Measurements from ENCODE around the gene EPS8L2. TPM values are rescaled to one million over a fixed set of nuclear protein-coding genes. Genes with fewer than 3 reads are reported as not detected.

Gene EPS8L2
- total RNA-seq, 1 donor from 2014 or later, result 76.7 TPM

DNA sequence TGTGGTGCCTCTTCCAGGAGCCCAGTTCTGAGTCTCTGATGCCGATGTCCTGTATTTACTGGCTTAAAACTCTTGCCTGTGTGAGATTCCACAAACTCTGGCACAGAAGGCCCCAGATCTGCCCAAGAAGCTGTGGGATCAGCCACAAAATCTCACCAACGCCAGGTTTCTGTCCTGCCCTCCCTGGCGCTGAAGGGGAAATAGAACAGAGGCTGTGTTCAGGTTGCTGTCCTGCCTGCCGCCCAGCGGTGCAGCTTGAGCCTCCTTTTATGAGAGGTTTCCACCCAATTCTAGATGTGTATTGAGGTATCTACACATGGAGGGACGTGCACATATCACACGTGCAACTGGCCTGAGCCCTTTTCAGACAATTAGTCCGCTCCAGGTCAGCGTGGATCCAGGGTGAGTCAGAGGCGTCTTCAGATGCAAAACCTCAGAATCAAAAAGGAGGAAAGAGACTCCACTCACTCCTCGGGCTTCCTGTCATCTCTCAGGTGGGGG, 8.2 kb upstream of the EPS8L2 start:
- peak overlapping the region; percentile 100 for H3K27ac ChIP-seq
- intact Hi-C loops (cut with DNase I), result no loop called here
- H3K4me3 ChIP-seq, result peak overlapping the region in 1 of 2 donors; percentile 97
- H3K4me1 ChIP-seq, result peaks cover 14 to 45% of the 10 kb centered on the region in 2 donors
- TF ChIP-seq, protein P1, sequence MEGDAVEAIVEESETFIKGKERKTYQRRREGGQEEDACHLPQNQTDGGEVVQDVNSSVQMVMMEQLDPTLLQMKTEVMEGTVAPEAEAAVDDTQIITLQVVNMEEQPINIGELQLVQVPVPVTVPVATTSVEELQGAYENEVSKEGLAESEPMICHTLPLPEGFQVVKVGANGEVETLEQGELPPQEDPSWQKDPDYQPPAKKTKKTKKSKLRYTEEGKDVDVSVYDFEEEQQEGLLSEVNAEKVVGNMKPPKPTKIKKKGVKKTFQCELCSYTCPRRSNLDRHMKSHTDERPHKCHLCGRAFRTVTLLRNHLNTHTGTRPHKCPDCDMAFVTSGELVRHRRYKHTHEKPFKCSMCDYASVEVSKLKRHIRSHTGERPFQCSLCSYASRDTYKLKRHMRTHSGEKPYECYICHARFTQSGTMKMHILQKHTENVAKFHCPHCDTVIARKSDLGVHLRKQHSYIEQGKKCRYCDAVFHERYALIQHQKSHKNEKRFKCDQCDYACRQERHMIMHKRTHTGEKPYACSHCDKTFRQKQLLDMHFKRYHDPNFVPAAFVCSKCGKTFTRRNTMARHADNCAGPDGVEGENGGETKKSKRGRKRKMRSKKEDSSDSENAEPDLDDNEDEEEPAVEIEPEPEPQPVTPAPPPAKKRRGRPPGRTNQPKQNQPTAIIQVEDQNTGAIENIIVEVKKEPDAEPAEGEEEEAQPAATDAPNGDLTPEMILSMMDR (IDR thresholded peaks at IDR 0.05), result no peak
- no peaks in the 10 kb centered on the region for H3K27me3 ChIP-seq
- no peaks in the 10 kb centered on the region for H3K9me3 ChIP-seq
- DNase-seq (ENCODE audit: low spot score in 2 of 2), result no peak
- H3K36me3 ChIP-seq, result peaks cover 9 to 10% of the 10 kb centered on the region in 2 donors

DNA sequence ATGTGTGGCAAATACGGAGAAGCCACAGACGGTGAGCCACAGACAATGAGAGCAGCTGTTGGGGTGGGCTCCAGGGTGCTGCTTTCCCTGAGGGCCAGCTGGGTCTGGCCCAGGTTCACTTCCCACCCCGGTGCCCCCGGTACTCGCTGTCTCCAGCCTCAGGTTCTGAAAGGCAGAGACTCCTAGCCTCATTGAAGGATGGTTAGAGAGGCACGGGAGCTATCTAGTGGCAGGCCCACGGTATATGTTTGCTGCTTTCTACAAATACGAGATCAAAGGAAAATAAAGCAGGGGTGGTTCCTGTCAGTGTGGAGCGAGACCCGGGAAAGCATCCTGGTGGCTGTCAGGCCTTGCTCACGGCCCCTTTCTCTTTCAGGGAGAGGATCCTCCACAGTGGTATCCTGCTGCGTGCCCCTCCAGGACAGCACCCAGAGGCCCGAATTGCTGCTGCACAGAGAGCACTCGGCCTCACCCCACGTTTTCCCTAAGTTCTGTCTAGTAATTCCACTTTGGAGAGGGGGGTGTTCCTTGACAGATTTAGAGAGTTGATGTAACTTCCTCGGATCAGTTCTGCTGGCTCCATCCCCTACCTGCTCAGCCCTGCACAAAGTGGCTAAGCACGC, 7.4 kb upstream of the EPS8L2 start:
- Histone ChIP-seq H3K9me3 (no peaks in the 10 kb centered on the region), H3K27me3 (no peaks in the 10 kb centered on the region), H3K27ac (peak overlapping the region; percentile 100), H3K4me1 (peaks cover 11 to 48% of the 10 kb centered on the region in 2 donors), H3K4me3 (no peak overlapping the region), H3K36me3 (peaks cover 9 to 10% of the 10 kb centered on the region in 2 donors)
- DNase-seq (ENCODE audit: low spot score in 2 of 2), result no peak
- TF ChIP-seq, protein P1 (IDR thresholded peaks at IDR 0.05), result no peak
- intact Hi-C loops (cut with DNase I), result no loop called here

DNA sequence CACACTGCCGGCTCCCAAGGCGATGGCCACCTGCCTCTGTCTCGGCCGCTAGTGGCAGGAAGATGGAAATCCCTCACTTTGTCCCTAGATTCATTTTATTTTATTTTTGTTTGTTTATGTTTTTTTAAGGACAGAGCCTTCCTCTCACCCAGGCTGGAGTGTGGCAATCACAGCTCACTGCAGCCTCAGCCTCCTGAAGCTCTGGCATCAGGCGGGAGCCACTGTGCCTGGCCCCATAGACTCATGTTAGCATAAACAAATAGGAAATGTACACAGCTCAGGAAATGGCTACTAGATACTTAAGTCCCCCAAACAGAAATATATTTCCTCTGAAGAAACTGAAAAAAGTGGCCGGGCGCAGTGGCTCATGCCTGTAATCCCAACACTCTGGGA, 6.9 kb upstream of the EPS8L2 start:
- Histone ChIP-seq H3K27me3 (no peaks in the 10 kb centered on the region), H3K9me3 (no peaks in the 10 kb centered on the region), H3K4me3 (no peak overlapping the region), H3K27ac (peak overlapping the region; percentile 12 to 100), H3K36me3 (peaks cover 9 to 10% of the 10 kb centered on the region in 2 donors), H3K4me1 (peaks cover 8 to 43% of the 10 kb centered on the region in 2 donors)
- no peak for DNase-seq (ENCODE audit: low spot score in 2 of 2)
- intact Hi-C loops (cut with DNase I), result no loop called here
- TF ChIP-seq, protein P1 (IDR thresholded peaks at IDR 0.05), result no peak

DNA sequence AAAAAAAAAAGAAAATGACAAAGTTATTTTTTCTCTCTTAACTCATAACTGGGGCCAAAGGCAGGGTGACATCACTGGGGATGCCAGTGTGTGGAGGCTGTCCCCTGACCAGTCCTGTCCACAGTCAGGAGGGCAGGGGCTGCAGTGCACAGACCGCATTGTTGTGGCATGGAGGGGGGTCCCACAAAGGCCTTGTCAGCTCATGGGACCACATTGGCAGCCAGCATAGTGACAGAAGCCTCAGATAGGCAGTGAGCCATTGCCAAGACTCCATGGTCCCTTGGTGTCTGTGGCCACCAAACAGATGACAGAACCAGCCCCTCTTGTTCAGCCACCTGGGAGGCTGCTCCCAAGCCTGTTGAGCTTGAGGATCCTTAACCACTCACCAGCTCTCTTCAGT, 6.3 kb upstream of the EPS8L2 start:
- Histone ChIP-seq H3K27me3 (no peaks in the 10 kb centered on the region), H3K4me3 (no peak overlapping the region), H3K36me3 (peaks cover 9 to 10% of the 10 kb centered on the region in 2 donors), H3K27ac (no peak overlapping the region), H3K9me3 (no peaks in the 10 kb centered on the region), H3K4me1 (peaks cover 2 to 38% of the 10 kb centered on the region in 2 donors)
- TF ChIP-seq, protein P1 (IDR thresholded peaks at IDR 0.05), result no peak
- DNase-seq (ENCODE audit: low spot score in 2 of 2), result no peak
- intact Hi-C loops (cut with DNase I), result no loop called here

DNA sequence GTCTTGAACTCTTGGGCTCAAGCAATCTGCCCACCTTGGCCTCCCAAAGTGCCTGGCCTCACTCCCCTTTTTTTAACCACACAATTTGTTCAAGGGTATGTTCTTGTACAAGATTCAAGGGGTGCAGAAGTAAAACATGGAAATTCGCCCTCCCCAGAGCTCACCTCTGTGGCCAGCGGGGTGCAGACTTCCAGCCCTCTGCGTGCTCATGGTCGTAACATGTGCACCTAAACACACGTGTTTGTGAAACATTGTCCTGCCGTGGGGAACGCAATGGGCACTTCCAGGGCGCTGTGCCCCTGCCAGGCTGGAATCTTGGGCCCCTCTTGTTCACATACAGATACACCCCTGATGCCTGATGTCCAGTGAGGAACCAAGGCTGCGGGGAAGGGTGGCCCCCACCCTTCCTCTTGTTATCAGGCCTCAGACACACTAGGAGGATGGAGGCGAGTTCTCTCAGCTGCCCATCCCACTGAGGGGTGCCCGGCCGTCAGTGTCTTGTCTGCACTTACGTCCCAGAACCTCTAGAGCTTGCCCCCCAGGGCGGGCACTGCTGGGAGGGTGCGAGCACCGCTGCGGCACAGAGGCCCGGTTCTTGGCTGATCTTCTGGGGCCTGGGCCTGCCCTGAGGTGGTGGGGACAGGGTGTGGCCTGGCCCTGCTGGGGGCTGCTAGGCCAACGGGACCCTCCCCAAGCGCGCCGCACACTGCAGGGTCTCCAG, 4.1 kb upstream of the EPS8L2 start:
- Histone ChIP-seq H3K36me3 (peaks cover 9 to 10% of the 10 kb centered on the region in 2 donors), H3K4me1 (peaks cover 2 to 45% of the 10 kb centered on the region in 2 donors), H3K27ac (peak overlapping the region; percentile 90 to 96), H3K4me3 (no peak overlapping the region), H3K9me3 (no peaks in the 10 kb centered on the region), H3K27me3 (no peaks in the 10 kb centered on the region)
- TF ChIP-seq, protein P1 (IDR thresholded peaks at IDR 0.05), result no peak
- no peak for DNase-seq (ENCODE audit: low spot score in 2 of 2)
- intact Hi-C loops (cut with DNase I), result no loop called here

All from ascending aorta (tissue), 2 donors.